Fibroblast of the aortic adventitia (primary cell): ENCODE data around the gene SIDT2. TPM values are rescaled to one million over a fixed set of nuclear protein-coding genes. Genes with fewer than 3 reads are reported as not detected.

Experiments
- DNase-seq: peaks from one replicate; pipeline ENCODE4 v3.0.0-alpha.2; 2010; ENCODE audit warnings: low read depth
- H3K4me3 ChIP-seq: 2 replicates; pipeline ENCODE4 v1.5.1; 2011; ENCODE audit warnings: low read depth, mild to moderate bottlenecking, control low read depth, low read length, moderate library complexity
- CTCF ChIP-seq: IDR thresholded peaks from 2 replicates; pipeline ENCODE4 v1.5.1; 2011; ENCODE audit warnings: mild to moderate bottlenecking, low read length, control low read depth, inconsistent platforms; ENCODE audit not compliant: insufficient read depth
- total RNA-seq: library from RNA; depleted of rRNA; stranded (reverse); fragments of >200 nt; gene quantifications from 2 replicates; pipeline ENCODE4 v1.2.3, GENCODE V29; 2012; ENCODE audit warnings: low replicate concordance

The SIDT2 gene
- total RNA-seq, 1 donor = 12.9 TPM

GRCh38 chr11:117225553-117226170 is 47.1 kb downstream of the SIDT2 start:
- DNase-seq = no peak
- TF ChIP-seq CTCF = no peak
- no peak overlapping the region for H3K4me3 ChIP-seq

- peak; percentile 77 for TF ChIP-seq CTCF
- H3K4me3 ChIP-seq = no peak overlapping the region
- peak; percentile 87 for DNase-seq
These were observed 48.1 kb downstream of the SIDT2 start for GRCh38 chr11:117226388-117227385.

GRCh38 chr11:117228091-117228490 is 49.5 kb downstream of the SIDT2 start:
- TF ChIP-seq CTCF = no peak
- H3K4me3 ChIP-seq = no peak overlapping the region
- no peak for DNase-seq

- no peak for DNase-seq
- H3K4me3 ChIP-seq = no peak overlapping the region
- no peak for TF ChIP-seq CTCF
These were observed 50.9 kb downstream of the SIDT2 start for GRCh38 chr11:117229411-117229810.

GRCh38 chr11:117229931-117230285 is 51.4 kb downstream of the SIDT2 start:
- DNase-seq = no peak
- peak overlapping the region; percentile 97 for H3K4me3 ChIP-seq
- TF ChIP-seq CTCF = no peak

GRCh38 chr11:117230286-117230961 is 51.9 kb downstream of the SIDT2 start:
- H3K4me3 ChIP-seq = peak overlapping the region; percentile 97
- no peak for TF ChIP-seq CTCF
- no peak for DNase-seq
